Upper lobe of left lung (tissue), 4 donors: ENCODE data around the gene ANKHD1.

Experiments used
- CTCF ChIP-seq, 6 experiments: fragments of 450-650 bp in 4 of 6; fragments of 200-600 bp in 2 of 6; sonication (generic) in 2 of 6; IDR thresholded peaks; one replicate each; pipeline ENCODE4 v1.5.1; 2016 to 2019; ENCODE audit warnings: antibody characterized with exemption in 6 of 6
- EP300 ChIP-seq, 4 donors: sonication (generic); formaldehyde crosslinking; IDR thresholded peaks; one replicate each; pipeline ENCODE4 v1.5.1; 2017; ENCODE audit warnings: antibody characterized with exemption in 4 of 4, control low read depth in 2 of 4

GRCh38 chr5:140366589-140367255 is 34.9 kb upstream of the ANKHD1 start:
- TF ChIP-seq CTCF (IDR thresholded peaks at IDR 0.05) = no peak
- TF ChIP-seq EP300 (IDR thresholded peaks at IDR 0.05) = no peak
